ENCODE measurements around the gene CHST9. TPM values are rescaled to one million over a fixed set of nuclear protein-coding genes. Genes with fewer than 3 reads are reported as not detected.

CHST9 gene
- polyA plus RNA-seq, 1 donor from 2014 or later: 0.32 TPM

GRCh38 chr18:27064673-27065072 is 120.4 kb downstream of the CHST9 start:
- no peak for TF ChIP-seq MXI1 (conservative IDR thresholded peaks at IDR 0.05; ENCODE audit: poor library complexity, severe bottlenecking)
- no peak for TF ChIP-seq POLR2AphosphoS5 (IDR thresholded peaks at IDR 0.05)
- TF ChIP-seq CTCF (IDR thresholded peaks at IDR 0.05; ENCODE audit: poor library complexity, severe bottlenecking): no peak
- no peak for TF ChIP-seq SMC3 (conservative IDR thresholded peaks at IDR 0.05; ENCODE audit: poor library complexity)
- no peak for TF ChIP-seq REST (IDR thresholded peaks at IDR 0.05; ENCODE audit: borderline replicate concordance)
- no peak for TF ChIP-seq TAF1 (IDR thresholded peaks at IDR 0.05; ENCODE audit: low read depth)
- no peak for TF ChIP-seq RAD21 (conservative IDR thresholded peaks at IDR 0.05)
- no peak for TF ChIP-seq EP300 (conservative IDR thresholded peaks at IDR 0.05; ENCODE audit: poor library complexity, severe bottlenecking)
- no peaks in the 10 kb centered on the region for H3K36me3 ChIP-seq (ENCODE audit: insufficient read depth, low read length)
- H3K9me2 ChIP-seq (ENCODE audit: insufficient read depth, low read length): no peaks in the 10 kb centered on the region
- H3F3A ChIP-seq (ENCODE audit: insufficient read depth, low read length, poor library complexity, severe bottlenecking): no peaks in the 10 kb centered on the region
- no peaks in the 10 kb centered on the region for H3K27me3 ChIP-seq (ENCODE audit: insufficient read depth, low read depth, low read length)
- H3K9ac ChIP-seq (ENCODE audit: low read length): no peak overlapping the region
- no peak overlapping the region for H3K4me3 ChIP-seq (ENCODE audit: low read length)
- H3K9me3 ChIP-seq (ENCODE audit: low read length): no peaks in the 10 kb centered on the region
- no peak overlapping the region for H3K27ac ChIP-seq (ENCODE audit: low read length)
- H3K4me2 ChIP-seq (ENCODE audit: low read length): no peak overlapping the region
- H4K20me1 ChIP-seq (ENCODE audit: insufficient read depth): no peaks in the 10 kb centered on the region
- no peak overlapping the region for H2AFZ ChIP-seq (ENCODE audit: low read depth, low read length)
- no peaks in the 10 kb centered on the region for H3K79me2 ChIP-seq (replicated peaks; ENCODE audit: insufficient read depth, low read length)

- no peaks in the 10 kb centered on the region for H3K27me3 ChIP-seq (ENCODE audit: insufficient read depth, low read depth, low read length)
- no peaks in the 10 kb centered on the region for H3K9me2 ChIP-seq (ENCODE audit: insufficient read depth, low read length)
- no peaks in the 10 kb centered on the region for H3K79me2 ChIP-seq (replicated peaks; ENCODE audit: insufficient read depth, low read length)
- TF ChIP-seq CTCF (IDR thresholded peaks at IDR 0.05; ENCODE audit: poor library complexity, severe bottlenecking): no peak
- no peak for TF ChIP-seq SMC3 (conservative IDR thresholded peaks at IDR 0.05; ENCODE audit: poor library complexity)
- no peak for TF ChIP-seq MXI1 (conservative IDR thresholded peaks at IDR 0.05; ENCODE audit: poor library complexity, severe bottlenecking)
- no peak for TF ChIP-seq EP300 (conservative IDR thresholded peaks at IDR 0.05; ENCODE audit: poor library complexity, severe bottlenecking)
- no peak for TF ChIP-seq TAF1 (IDR thresholded peaks at IDR 0.05; ENCODE audit: low read depth)
- TF ChIP-seq REST (IDR thresholded peaks at IDR 0.05; ENCODE audit: borderline replicate concordance): no peak
- TF ChIP-seq EZH2 (IDR thresholded peaks at IDR 0.05; ENCODE audit: borderline replicate concordance, insufficient read depth, low read length, poor library complexity, severe bottlenecking): no peak
- TF ChIP-seq POLR2AphosphoS5 (IDR thresholded peaks at IDR 0.05): no peak
- no peak for TF ChIP-seq RAD21 (conservative IDR thresholded peaks at IDR 0.05)
- H2AFZ ChIP-seq (ENCODE audit: low read depth, low read length): no peak overlapping the region
- H4K20me1 ChIP-seq (ENCODE audit: insufficient read depth): no peaks in the 10 kb centered on the region
- no peaks in the 10 kb centered on the region for H3F3A ChIP-seq (ENCODE audit: insufficient read depth, low read length, poor library complexity, severe bottlenecking)
- no peak overlapping the region for H3K9ac ChIP-seq (ENCODE audit: low read length)
- H3K27ac ChIP-seq (ENCODE audit: low read length): no peak overlapping the region
- H3K9me3 ChIP-seq (ENCODE audit: low read length): no peaks in the 10 kb centered on the region
- no peaks in the 10 kb centered on the region for H3K36me3 ChIP-seq (ENCODE audit: insufficient read depth, low read length)
- no peak overlapping the region for H3K4me2 ChIP-seq (ENCODE audit: low read length)
- H3K4me3 ChIP-seq (ENCODE audit: low read length): no peak overlapping the region
Observed at GRCh38 chr18:27062802-27063201, 122.3 kb downstream of the CHST9 start.

Measured in neural cell (in vitro differentiated cells).